Activated naive CD4-positive, alpha-beta T cell treated with anti-CD3 and anti-CD28 coated beads, Interleukin-2, amount 50 U/mL, for 72 hours (primary cell): Measurements from ENCODE around the gene CERS5. TPM values are rescaled to one million over a fixed set of nuclear protein-coding genes. Genes with fewer than 3 reads are reported as not detected.
A peak's percentile ranks its signal among the peaks of the same experiment; 100 is the strongest.
"Not testable (repeated sequence)": the region's sequence is repeated elsewhere in the genome, so short reads cannot be mapped to it uniquely, and the experiment has no call there.

Source experiments
- ATAC-seq, 2 donors: fragments of 150-1000 bp; cut with Tn5 transposase; 2 replicates each; pipeline ENCODE4 v1.10.0; 2021; ENCODE audit warnings: mild to moderate bottlenecking in 2 of 2, moderate library complexity in 2 of 2
- DNase-seq, 2 donors: peaks; one replicate each; pipeline ENCODE4 v3.0.0; 2021 to 2022; ENCODE audit warnings: low spot score in 2 of 2
- H3K27ac Mint-ChIP-seq, 2 donors: one replicate each; pipeline ENCODE4 v1.8.0; 2022; ENCODE audit warnings: mild to moderate bottlenecking in 2 of 2, mixed read lengths in 2 of 2
- H3K36me3 Mint-ChIP-seq, 2 donors: one replicate each; pipeline ENCODE4 v1.8.0; 2022; ENCODE audit warnings: mixed read lengths in 2 of 2
- H3K9me3 Mint-ChIP-seq, 2 donors: one replicate each; pipeline ENCODE4 v1.8.0; 2022; ENCODE audit warnings: mixed read lengths in 2 of 2
- total RNA-seq, 2 donors: library from RNA; stranded (reverse); gene quantifications; one replicate each; pipeline ENCODE4 v1.2.3, GENCODE V29; 2022

CERS5 gene
- total RNA-seq, 2 donors from 2014 or later: 50.1 to 71.1 TPM

DNA sequence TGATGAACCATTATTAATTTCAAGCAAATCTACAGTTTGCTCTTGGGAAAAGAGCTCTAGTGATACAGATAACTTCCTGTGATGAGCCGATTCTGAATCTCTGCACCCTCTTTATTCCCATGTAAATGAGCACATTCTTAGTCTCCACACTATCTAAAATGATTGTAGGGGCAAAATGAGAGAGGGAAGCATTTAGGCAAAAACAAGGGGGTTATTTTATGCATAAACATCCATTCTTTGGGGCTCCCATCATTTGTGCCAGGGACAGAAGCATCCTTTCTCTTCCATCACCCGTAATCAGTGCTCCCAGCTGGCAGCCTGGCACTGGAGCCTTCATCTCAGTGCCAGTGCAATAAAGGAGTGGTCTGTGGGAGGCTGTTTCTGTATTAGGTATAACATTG is 65.0 kb downstream of the CERS5 start:
- no peaks in the 10 kb centered on the region for H3K9me3 Mint-ChIP-seq
- no peaks in the 10 kb centered on the region for H3K36me3 Mint-ChIP-seq
- DNase-seq: no peak
- no peak for ATAC-seq
- H3K27ac Mint-ChIP-seq: no peak overlapping the region

- H3K27ac Mint-ChIP-seq: no peak overlapping the region
- H3K36me3 Mint-ChIP-seq: peaks cover 2 to 4% of the 10 kb centered on the region in 2 donors
- no peaks in the 10 kb centered on the region for H3K9me3 Mint-ChIP-seq
- no peak for DNase-seq
- ATAC-seq: no peak
These were observed 65.5 kb downstream of the CERS5 start for GRCh38 chr12:50101663-50102062.

DNA sequence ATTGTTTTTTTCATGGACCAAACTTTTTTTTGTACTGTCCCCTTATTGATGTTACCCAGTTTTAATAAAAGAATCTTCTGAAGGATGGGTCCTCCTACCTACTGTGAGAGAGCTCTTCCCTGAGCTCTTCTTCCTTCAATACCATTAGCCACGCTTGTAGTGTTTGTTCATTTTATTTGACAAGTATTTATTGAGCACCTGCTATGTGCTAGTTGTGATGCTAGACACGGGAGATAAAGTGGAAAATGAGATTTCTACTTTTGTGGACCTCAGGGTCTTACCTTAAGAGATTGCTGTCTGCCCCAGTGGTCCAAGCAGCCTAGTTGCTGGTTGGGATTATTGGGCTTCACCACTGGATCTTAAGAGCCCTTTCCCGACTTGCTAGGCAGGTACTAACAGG is 66.6 kb downstream of the CERS5 start:
- no peak for DNase-seq
- H3K27ac Mint-ChIP-seq: peak overlapping the region in 1 of 2 donors; percentile 49
- peaks cover 4 to 13% of the 10 kb centered on the region in 2 donors for H3K36me3 Mint-ChIP-seq
- H3K9me3 Mint-ChIP-seq: no peaks in the 10 kb centered on the region
- ATAC-seq: no peak

GRCh38 chr12:50099302-50100008 is 67.7 kb downstream of the CERS5 start:
- ATAC-seq (no peak), DNase-seq (no peak)
- Mint-ChIP-seq H3K9me3 (no peaks in the 10 kb centered on the region), H3K36me3 (peaks cover 4 to 15% of the 10 kb centered on the region in 2 donors), H3K27ac (peak overlapping the region in 1 of 2 donors; percentile 49)

DNA sequence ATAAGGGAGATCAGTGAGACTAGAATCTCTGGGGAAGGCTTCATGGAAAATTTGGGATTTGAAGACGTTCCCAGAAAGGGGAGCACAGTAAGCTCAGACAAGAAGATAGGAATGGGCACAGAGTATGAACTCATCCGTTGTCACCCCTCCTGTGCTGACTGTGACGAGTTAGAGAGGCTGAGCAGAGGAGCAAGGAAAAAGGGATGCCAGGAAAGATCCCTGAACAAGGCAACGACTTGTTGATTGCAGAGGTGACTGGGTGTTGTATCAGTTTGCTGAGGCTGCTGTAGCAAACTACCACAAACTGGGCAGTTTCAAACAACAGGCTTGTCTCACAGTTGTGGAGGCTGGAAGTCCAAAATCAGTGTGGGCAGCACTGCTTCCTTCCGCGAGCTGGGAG is 69.2 kb downstream of the CERS5 start:
- ATAC-seq (no peak), DNase-seq (no peak)
- Mint-ChIP-seq H3K36me3 (peaks cover 4 to 15% of the 10 kb centered on the region in 2 donors), H3K27ac (peak overlapping the region in 1 of 2 donors; percentile 90), H3K9me3 (no peaks in the 10 kb centered on the region)

DNA sequence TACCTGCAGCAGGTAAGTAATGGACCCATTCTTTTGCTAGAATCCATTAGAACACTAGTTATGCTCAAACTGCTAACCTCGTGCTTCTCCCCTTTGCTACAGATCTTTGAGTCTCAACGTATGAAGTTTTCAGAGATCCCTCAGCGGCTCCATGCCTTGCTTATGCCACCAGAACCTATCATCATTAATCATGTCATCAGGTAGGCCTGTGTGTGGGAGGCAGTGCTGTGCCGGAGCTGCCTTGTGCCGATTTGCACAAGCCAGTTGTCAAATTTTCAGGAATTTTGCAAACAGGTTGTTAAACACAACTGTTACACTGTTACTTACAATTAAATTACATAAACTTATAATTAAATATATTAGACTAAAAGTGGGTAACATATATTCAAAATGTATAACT is 76.8 kb downstream of the CERS5 start:
- peaks cover 0 to under 1% of the 10 kb centered on the region in 2 donors for H3K36me3 Mint-ChIP-seq
- no peak for ATAC-seq
- H3K27ac Mint-ChIP-seq: no peak overlapping the region
- H3K9me3 Mint-ChIP-seq: no peaks in the 10 kb centered on the region
- no peak for DNase-seq

- Mint-ChIP-seq H3K27ac (peak overlapping the region in 1 of 2 donors; percentile 14), H3K9me3 (no peaks in the 10 kb centered on the region), H3K36me3 (no peaks in the 10 kb centered on the region)
- ATAC-seq: no peak
- no peak for DNase-seq
These were observed 77.4 kb downstream of the CERS5 start for GRCh38 chr12:50089730-50090129.

- DNase-seq: peak in 1 of 2 donors; percentile 62
- Mint-ChIP-seq H3K27ac (peak overlapping the region in 1 of 2 donors; percentile 23), H3K36me3 (no peaks in the 10 kb centered on the region), H3K9me3 (no peaks in the 10 kb centered on the region)
- peak; percentile 37 to 56 for ATAC-seq
These were observed 78.4 kb downstream of the CERS5 start for GRCh38 chr12:50088577-50089335.

GRCh38 chr12:50087995-50088394 is 79.2 kb downstream of the CERS5 start:
- no peak for ATAC-seq
- H3K9me3 Mint-ChIP-seq: no peaks in the 10 kb centered on the region

GRCh38 chr12:50087151-50087550 is 80.0 kb downstream of the CERS5 start:
- no peaks in the 10 kb centered on the region for H3K9me3 Mint-ChIP-seq
- H3K36me3 Mint-ChIP-seq: no peaks in the 10 kb centered on the region
- DNase-seq (no peak), ATAC-seq (no peak)
- H3K27ac Mint-ChIP-seq: peak overlapping the region; percentile 82 to 94

More at GRCh38 chr12:50087995-50088394, 79.2 kb downstream of the CERS5 start:
- H3K27ac Mint-ChIP-seq: peak overlapping the region; percentile 23 to 82
- H3K36me3 Mint-ChIP-seq: no peaks in the 10 kb centered on the region
- no peak for DNase-seq

DNA sequence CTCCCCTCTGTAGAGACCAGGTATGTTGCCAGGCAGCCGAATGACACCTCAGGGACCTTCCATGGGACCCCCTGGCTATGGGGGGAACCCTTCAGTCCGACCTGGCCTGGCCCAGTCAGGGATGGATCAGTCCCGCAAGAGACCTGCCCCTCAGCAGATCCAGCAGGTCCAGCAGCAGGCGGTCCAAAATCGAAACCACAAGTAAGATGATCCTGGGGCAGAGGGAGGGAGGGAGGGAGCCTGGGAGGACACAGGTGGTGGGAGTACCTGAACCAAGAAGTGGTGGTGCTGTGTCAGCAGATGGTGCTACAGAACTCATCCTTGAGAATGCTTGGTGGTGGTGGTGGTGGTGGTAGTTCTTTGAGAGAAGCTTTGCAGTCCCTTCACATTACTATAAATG is 81.0 kb downstream of the CERS5 start:
- Mint-ChIP-seq H3K9me3 (no peaks in the 10 kb centered on the region), H3K36me3 (no peaks in the 10 kb centered on the region), H3K27ac (peak overlapping the region; percentile 2 to 94)
- ATAC-seq (no peak), DNase-seq (no peak)

- H3K27ac Mint-ChIP-seq: peak overlapping the region; percentile 78 to 94
- ATAC-seq (no peak), DNase-seq (no peak)
- no peaks in the 10 kb centered on the region for H3K9me3 Mint-ChIP-seq
- H3K36me3 Mint-ChIP-seq: no peaks in the 10 kb centered on the region
These were observed 81.5 kb downstream of the CERS5 start for GRCh38 chr12:50085615-50086072.

GRCh38 chr12:50084775-50085614 is 82.2 kb downstream of the CERS5 start, which contains the start of gene SMARCD1:
TSS of gene SMARCD1 (plus strand) at chr12:50085342. CDS start at chr12:50085370, 28 bp downstream.
- ATAC-seq (peak; percentile 87 to 94), DNase-seq (peak; percentile 79 to 81)
- Mint-ChIP-seq H3K36me3 (no peaks in the 10 kb centered on the region), H3K27ac (peak within 1 kb of the TSS; percentile 94), H3K9me3 (no peaks in the 10 kb centered on the region)

DNA sequence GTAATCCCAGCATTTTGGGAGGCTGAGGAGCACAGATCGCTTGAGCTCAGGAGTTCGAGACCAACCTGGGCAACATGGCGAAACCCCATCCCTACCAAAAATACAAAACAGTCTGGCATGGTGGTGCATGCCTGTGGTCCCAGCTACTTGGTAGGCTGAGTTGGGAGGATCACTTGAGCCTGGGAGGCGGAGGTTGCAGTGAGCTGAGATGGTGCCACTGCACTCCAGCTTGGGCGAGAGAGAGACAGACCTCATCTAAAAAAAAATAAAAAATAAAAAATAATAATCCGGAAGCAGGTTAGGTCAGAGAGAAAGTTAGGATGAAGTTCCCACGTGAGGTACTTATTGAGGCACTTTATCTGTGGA is 82.8 kb downstream of the CERS5 start:
- peak overlapping the region; percentile 94 for H3K27ac Mint-ChIP-seq
- ATAC-seq, DNase-seq, H3K9me3 Mint-ChIP-seq, H3K36me3 Mint-ChIP-seq: not testable (repeated sequence)

DNA sequence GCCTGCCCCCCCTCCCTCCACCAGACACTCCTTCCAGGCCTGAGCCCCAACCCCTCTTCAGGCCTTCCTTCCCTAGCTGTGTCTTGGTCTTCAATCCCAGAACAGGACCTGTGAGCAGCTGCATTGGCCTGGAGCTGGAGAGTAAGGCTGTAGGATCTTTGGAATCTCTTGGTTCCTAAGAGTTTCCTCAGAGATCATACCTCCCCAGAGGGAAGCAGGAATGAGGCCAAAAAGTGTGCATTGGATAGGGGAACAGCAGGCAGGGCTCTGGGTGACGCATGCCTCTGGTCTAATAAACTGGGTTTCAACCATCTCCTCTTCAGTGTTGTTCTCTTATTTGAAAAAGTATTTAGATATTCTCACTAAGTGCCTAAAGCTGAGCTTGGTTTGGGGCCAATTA is 83.9 kb downstream of the CERS5 start:
- peak overlapping the region; percentile 79 to 88 for H3K27ac Mint-ChIP-seq
- ATAC-seq (no peak), DNase-seq (no peak)
- H3K36me3 Mint-ChIP-seq: no peaks in the 10 kb centered on the region
- no peaks in the 10 kb centered on the region for H3K9me3 Mint-ChIP-seq

DNA sequence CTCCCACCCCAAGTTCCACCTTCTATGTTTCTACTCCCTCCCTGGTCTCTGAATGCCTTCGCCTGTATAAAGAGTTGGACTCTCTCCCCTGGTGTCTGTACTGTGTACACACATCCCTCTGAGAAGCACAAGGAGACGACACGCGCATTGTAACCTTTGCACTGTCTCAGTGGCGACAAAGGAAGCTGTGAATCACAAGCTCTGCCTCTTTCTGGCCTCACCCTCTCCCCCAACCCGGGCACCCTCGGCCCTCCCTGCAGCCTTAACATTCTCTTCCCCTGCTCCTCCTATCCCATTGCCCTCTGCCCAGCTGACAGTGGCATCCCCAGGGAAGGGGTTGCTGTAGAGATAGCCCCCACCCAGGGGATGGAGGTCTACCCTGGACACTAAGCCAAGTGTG is 84.5 kb downstream of the CERS5 start:
- H3K27ac Mint-ChIP-seq: peak overlapping the region in 1 of 2 donors; percentile 88
- DNase-seq (no peak), ATAC-seq (no peak)
- no peaks in the 10 kb centered on the region for H3K9me3 Mint-ChIP-seq
- H3K36me3 Mint-ChIP-seq: no peaks in the 10 kb centered on the region
